OCI-LY1 (cell line): Measurements from ENCODE around the gene USP2.

Experiments
- H2AFZ ChIP-seq: fragments of 200-600 bp; sonication (generic), shearing (Covaris generic); 2 replicates; pipeline ENCODE4 v1.6.0; 2014; ENCODE audit warnings: antibody characterized with exemption, mild to moderate bottlenecking, low read length
- H3F3A ChIP-seq: fragments of 200-600 bp; sonication (generic), shearing (Covaris generic); 2 replicates; pipeline ENCODE4 v1.6.0; 2014; ENCODE audit warnings: mild to moderate bottlenecking, antibody characterized with exemption, low read length, moderate library complexity; ENCODE audit not compliant: insufficient read depth
- H3K27ac ChIP-seq: fragments of 200-600 bp; sonication (generic); 2 replicates; pipeline ENCODE4 v1.5.1; 2014; ENCODE audit warnings: low read length, mixed run types, mild to moderate bottlenecking, low read depth; ENCODE audit not compliant: poor library complexity, severe bottlenecking
- H3K27me3 ChIP-seq: fragments of 200-600 bp; sonication (generic); 2 replicates; pipeline ENCODE4 v1.6.0; 2014; ENCODE audit warnings: antibody characterized with exemption, mild to moderate bottlenecking, low read length, moderate library complexity; ENCODE audit not compliant: insufficient read depth
- H3K36me3 ChIP-seq: fragments of 200-600 bp; sonication (generic); 2 replicates; pipeline ENCODE4 v1.6.1; 2014; ENCODE audit warnings: mild to moderate bottlenecking, antibody characterized with exemption, low read length, moderate library complexity, mixed read lengths; ENCODE audit not compliant: insufficient read depth
- H3K4me1 ChIP-seq: fragments of 200-600 bp; sonication (generic); 2 replicates; pipeline ENCODE4 v1.5.1; 2014; ENCODE audit warnings: mild to moderate bottlenecking, low read length, moderate library complexity; ENCODE audit not compliant: insufficient read depth, severe bottlenecking
- H3K4me2 ChIP-seq: fragments of 200-600 bp; sonication (generic), shearing (Covaris generic); 2 replicates; pipeline ENCODE4 v1.6.1; 2014; ENCODE audit warnings: low read length
- H3K4me3 ChIP-seq: fragments of 200-600 bp; sonication (generic); 2 replicates; pipeline ENCODE4 v1.5.1; 2014; ENCODE audit warnings: low read length, low read depth, mild to moderate bottlenecking, mixed read lengths; ENCODE audit not compliant: poor library complexity, severe bottlenecking
- H3K79me2 ChIP-seq: fragments of 200-600 bp; shearing (Covaris generic); 2 replicates; pipeline ENCODE4 v1.6.1; 2016; ENCODE audit warnings: mixed run types, low read length, mixed read lengths; ENCODE audit not compliant: insufficient read depth
- H3K9ac ChIP-seq: fragments of 200-600 bp; sonication (generic), shearing (Covaris generic); 2 replicates; pipeline ENCODE4 v1.6.1; 2014; ENCODE audit warnings: mild to moderate bottlenecking, low read length, mixed read lengths
- H3K9me2 ChIP-seq: fragments of 200-600 bp; sonication (generic), shearing (Covaris generic); 2 replicates; pipeline ENCODE4 v1.6.1; 2014; ENCODE audit warnings: low read depth, mild to moderate bottlenecking, low read length, mixed read lengths
- H3K9me3 ChIP-seq: fragments of 200-600 bp; shearing (Covaris generic); 2 replicates; pipeline ENCODE4 v1.6.1; 2014; ENCODE audit warnings: low read length, mixed read lengths
- H4K20me1 ChIP-seq: fragments of 200-600 bp; sonication (generic), shearing (Covaris generic); 2 replicates; pipeline ENCODE4 v1.6.0; 2016; ENCODE audit warnings: mild to moderate bottlenecking, low read length; ENCODE audit not compliant: insufficient read depth
- CTCF ChIP-seq: fragments of 200-600 bp; sonication (generic), shearing (Covaris generic); IDR thresholded peaks from 2 replicates; pipeline ENCODE4 v1.5.1; 2017; ENCODE audit warnings: mild to moderate bottlenecking, antibody characterized with exemption, low read length, moderate library complexity, mixed read lengths
- EZH2 ChIP-seq: fragments of 200-600 bp; sonication (generic), shearing (Covaris generic); IDR thresholded peaks from 2 replicates; pipeline ENCODE4 v1.8.0; 2017; ENCODE audit warnings: borderline replicate concordance, mixed run types, mild to moderate bottlenecking, antibody characterized with exemption, low read length, moderate library complexity, mixed read lengths

The USP2 gene

GRCh38 chr11:119342023-119342300, 39.5 kb downstream of the USP2 start:
- Histone ChIP-seq H3K9me3 (no peaks in the 10 kb centered on the region), H4K20me1 (no peaks in the 10 kb centered on the region), H3F3A (no peaks in the 10 kb centered on the region), H3K27ac (no peak overlapping the region), H3K9ac (no peak overlapping the region), H3K4me2 (no peak overlapping the region), H2AFZ (no peak overlapping the region), H3K79me2 (no peaks in the 10 kb centered on the region), H3K27me3 (peaks cover 4% of the 10 kb centered on the region; the same call in 1 of the 2 replicates), H3K9me2 (no peaks in the 10 kb centered on the region), H3K4me1 (peaks cover 30% of the 10 kb centered on the region), H3K4me3 (no peak overlapping the region), H3K36me3 (no peaks in the 10 kb centered on the region; the same call in 1 of the 2 replicates)
- TF ChIP-seq CTCF (no peak), EZH2 (no peak)

- Histone ChIP-seq H3K27me3 (peaks cover 4% of the 10 kb centered on the region; the same call in 1 of the 2 replicates), H3K4me3 (no peak overlapping the region), H3K4me1 (peaks cover 35% of the 10 kb centered on the region)
Observed at GRCh38 chr11:119341222-119342022, 40.1 kb downstream of the USP2 start.

GRCh38 chr11:119340335-119341221, 40.9 kb downstream of the USP2 start, which contains the start of gene C1QTNF5:
Gene C1QTNF5 (minus strand): TSS chr11:119340883. CDS start chr11:119340397, 486 bp downstream.
- H3K9me3 ChIP-seq, result no peaks in the 10 kb centered on the region
- no peaks in the 10 kb centered on the region for H4K20me1 ChIP-seq
- H3K4me1 ChIP-seq, result peaks cover 43% of the 10 kb centered on the region
- no peak within 1 kb of the TSS for H2AFZ ChIP-seq
- no peak within 1 kb of the TSS; the same call in 1 of the 2 replicates for H3K9ac ChIP-seq
- H3F3A ChIP-seq, result no peaks in the 10 kb centered on the region
- H3K36me3 ChIP-seq, result no peaks in the 10 kb centered on the region; the same call in 1 of the 2 replicates
- H3K79me2 ChIP-seq, result no peaks in the 10 kb centered on the region
- no peak within 1 kb of the TSS for H3K27ac ChIP-seq
- peaks cover 4% of the 10 kb centered on the region; the same call in 1 of the 2 replicates for H3K27me3 ChIP-seq
- H3K4me2 ChIP-seq, result peak within 1 kb of the TSS; percentile 65
- no peak for TF ChIP-seq CTCF
- no peak for TF ChIP-seq EZH2
- H3K4me3 ChIP-seq, result peak within 1 kb of the TSS; percentile 45
- no peaks in the 10 kb centered on the region for H3K9me2 ChIP-seq

More at GRCh38 chr11:119341222-119342022, 40.1 kb downstream of the USP2 start:
- H3K4me2 ChIP-seq, result no peak overlapping the region
- H4K20me1 ChIP-seq, result no peaks in the 10 kb centered on the region
- no peaks in the 10 kb centered on the region for H3F3A ChIP-seq
- H3K9me2 ChIP-seq, result no peaks in the 10 kb centered on the region
- no peaks in the 10 kb centered on the region; the same call in 1 of the 2 replicates for H3K36me3 ChIP-seq
- H3K9me3 ChIP-seq, result no peaks in the 10 kb centered on the region
- H2AFZ ChIP-seq, result no peak overlapping the region
- H3K79me2 ChIP-seq, result no peaks in the 10 kb centered on the region
- H3K9ac ChIP-seq, result no peak overlapping the region
- TF ChIP-seq EZH2, result no peak
- TF ChIP-seq CTCF, result no peak
- H3K27ac ChIP-seq, result no peak overlapping the region
